ENCODE measurements around the gene KLC4.
"Not testable (repeated sequence)": the region's sequence is repeated elsewhere in the genome, so short reads cannot be mapped to it uniquely, and the experiment has no call there.

Gene KLC4

GRCh38 chr6:43037197-43037596 is 22.2 kb upstream of the KLC4 start:
- no peak for FAIRE-seq

GRCh38 chr6:43037706-43038105 is 21.7 kb upstream of the KLC4 start:
- no peak for FAIRE-seq

DNA sequence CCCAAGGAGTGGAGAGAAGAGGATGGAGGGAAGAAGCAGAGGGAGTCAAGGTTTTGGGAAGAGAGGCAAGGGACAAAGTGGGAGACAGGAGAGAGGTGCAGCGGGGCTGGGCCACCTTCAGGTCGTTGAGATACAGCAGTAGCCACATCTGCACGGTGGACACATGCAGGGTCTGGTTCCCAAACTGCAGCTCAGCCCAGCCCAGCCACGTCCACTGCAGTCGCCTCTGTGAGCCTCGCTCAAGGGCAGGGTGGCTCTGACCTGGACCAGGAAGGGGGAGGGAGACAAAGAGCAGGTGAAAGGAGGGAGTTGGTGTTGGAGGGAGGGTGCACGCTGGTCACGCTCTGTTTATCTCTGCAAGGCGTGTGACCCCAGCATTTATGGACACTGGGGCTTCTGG is 20.7 kb upstream of the KLC4 start:
- FAIRE-seq: no peak

GRCh38 chr6:43040542-43041257 is 18.7 kb upstream of the KLC4 start:
- FAIRE-seq: no peak

- not testable (repeated sequence) for FAIRE-seq
Observed at GRCh38 chr6:43041475-43041874, 18.0 kb upstream of the KLC4 start.

GRCh38 chr6:43043310-43043709 is 16.1 kb upstream of the KLC4 start:
- FAIRE-seq: no peak

DNA sequence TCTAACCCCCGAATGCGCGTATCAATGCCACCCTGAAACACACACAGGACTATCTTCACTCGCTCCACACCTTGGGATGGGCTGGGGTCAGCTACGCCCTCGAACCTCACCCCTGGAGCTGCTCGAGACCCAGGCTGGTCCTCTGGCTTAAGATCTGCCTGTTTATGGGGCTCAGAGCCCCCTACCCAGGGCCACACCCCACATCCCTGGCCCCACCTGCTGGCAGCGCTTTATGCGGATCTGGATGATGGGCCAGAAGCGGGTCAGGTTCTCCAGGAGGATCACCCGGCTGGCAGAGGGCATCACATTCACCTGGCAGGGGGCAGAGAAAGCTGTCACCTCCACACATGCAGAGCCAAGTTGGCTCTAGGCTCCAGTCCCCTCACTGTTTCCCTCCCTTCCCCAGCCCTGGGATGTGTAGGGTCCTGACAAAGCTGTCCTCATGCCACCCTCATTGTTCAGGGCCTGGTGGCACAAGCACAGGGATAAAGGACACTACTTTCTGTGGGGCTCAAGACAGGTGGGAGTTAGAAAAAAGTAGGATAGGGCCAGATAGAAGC is 14.0 kb upstream of the KLC4 start:
- no peak for FAIRE-seq

GRCh38 chr6:43047998-43048397 is 11.4 kb upstream of the KLC4 start:
- no peak for FAIRE-seq

GRCh38 chr6:43050981-43051380 is 8.4 kb upstream of the KLC4 start:
- FAIRE-seq: no peak

DNA sequence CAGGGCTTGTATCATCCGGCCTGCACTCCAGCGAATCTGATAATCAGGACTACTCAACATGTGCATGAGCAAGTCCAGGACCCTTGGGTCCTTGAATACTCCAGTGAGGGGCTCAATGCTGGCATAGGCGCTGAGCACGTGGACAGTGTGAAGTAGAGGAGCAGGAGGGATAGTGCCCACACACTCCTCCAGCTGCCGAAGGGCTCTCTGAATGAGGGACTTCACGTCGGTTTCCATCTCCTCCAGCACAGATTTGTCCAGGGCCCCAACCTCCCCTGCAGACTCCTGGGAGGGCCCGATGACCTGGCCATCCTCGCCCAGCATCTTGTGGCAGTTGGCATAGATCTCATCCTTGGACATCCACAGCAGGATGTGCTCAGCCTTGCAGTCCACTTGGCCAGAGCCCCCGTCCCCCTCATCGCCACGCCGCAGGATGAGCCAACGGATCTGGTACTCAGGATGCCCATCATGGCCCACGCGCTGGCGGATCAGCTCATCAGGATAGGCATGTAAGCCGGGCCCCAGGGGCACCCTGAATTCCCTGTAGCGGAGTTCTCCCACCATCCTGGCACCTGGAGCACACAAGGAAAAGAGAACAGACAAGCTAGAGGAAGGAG is 7.1 kb upstream of the KLC4 start:
- FAIRE-seq: no peak

DNA sequence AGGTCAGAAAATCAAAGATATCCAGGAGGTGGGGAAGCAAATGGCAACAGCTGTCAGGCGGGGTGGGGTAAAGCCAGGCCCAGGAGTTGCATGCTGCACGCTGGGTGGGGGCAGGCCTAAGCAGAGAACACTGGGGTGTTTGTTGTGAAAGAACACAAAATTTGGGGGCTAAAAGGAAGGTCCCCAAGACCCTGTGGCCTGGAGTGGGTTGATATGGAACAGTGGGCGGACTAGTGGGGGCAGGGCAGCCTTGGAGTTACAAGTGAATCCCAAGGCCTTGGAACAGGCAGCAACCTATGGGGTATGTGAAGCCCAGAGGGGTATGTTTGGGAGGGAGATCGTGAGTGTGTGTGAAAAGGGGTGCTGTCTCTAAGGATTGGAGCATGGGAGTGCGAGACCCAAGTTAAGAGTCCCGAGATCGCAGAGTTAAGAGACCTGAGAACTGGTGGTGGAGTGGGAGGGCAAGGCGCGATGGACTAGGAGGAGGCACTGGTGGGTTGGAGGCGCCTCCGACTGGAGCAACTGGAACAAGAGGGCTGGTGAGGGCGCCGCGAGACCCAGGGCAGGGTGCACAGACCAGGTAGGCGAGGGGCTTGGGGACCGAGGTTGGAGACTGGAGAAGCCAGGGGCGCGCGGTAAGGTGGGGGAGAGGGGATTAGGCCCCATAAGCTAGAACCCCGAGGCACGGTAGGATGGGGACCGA is 6.4 kb upstream of the KLC4 start:
- no peak for FAIRE-seq

- FAIRE-seq: peak; percentile 93
Observed at GRCh38 chr6:43053545-43054205, 5.8 kb upstream of the KLC4 start, which contains the start of gene CUL7. TSS of gene CUL7 (minus strand) at chr6:43053851. CDS start at chr6:43052788, 1,063 bp downstream.

- no peak for FAIRE-seq
Observed at GRCh38 chr6:43054206-43054943, 5.1 kb upstream of the KLC4 start.

DNA sequence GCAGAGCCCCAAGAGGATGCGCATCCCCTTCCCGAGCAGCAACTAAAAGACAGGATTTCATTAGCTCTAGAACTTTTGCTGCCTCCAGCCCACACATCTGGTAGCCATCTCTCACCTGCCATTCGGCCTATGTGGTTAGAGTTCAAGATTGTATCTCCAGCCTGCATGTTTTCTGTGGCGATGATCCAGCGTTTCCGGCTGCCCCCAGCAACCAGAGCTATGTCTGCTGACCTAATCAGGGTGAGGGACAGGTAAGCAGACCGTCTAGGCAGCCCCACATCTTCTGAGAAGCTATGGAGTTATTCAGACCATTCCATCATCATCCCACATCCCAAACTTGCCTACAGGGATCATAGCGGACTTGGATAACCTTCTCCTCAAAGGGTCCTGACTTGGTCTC is 3.5 kb upstream of the KLC4 start:
- FAIRE-seq: no peak

DNA sequence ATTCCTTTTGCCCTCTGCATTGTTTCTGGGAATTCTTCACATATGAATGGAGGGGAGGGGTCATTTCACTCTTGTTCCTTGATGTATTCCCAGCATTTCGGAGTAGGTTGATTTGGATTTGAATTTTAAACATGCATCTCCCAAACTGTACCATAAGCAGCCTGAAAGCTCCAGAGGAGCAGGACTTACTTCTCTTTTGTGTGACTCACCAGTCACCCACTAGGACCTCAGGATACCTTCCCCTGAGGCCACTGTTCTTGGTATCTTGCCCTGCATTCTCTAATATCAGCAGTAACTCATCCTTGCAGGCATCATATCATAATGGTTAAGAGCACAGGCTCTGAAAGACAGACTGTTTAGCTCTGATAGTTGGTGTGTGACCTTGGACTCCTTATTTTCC is 900 bp upstream of the KLC4 start:
- no peak for FAIRE-seq

DNA sequence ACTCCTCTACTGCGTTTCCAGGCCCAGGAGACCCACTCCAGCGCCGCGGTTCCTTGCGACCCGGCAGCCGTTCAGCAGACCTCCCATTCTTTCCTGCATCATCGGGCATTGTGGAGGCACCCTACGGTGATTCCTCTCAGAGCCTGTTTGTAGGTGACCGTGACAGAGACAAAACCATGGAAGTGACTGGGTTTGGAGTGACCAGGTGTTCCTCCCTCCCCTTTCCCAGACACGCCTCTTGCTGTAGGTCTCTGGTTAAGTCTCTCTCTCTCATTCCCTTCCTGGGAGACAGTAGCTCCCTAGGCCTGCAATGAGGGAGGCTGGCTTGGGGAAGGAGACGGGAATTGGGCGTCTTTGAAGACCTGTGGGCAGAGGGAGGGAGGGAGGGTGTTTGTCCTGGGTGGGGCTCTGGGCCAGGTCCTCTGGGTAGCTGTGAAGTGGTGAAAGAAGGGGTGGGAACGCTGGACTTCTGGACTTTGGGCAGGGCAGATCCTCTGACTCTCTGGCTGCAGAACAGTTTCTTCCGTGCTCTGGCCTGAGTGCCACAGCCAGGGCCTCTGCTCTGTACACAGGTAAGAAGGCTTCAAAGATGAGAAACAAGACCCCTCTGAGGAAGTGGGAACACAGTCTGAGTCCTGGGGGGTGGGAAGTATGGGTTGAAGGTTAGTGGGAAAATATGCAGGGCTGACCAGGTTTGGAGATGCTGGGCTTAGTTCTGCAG is 763 bp downstream of the KLC4 start:
- FAIRE-seq: no peak

DNA sequence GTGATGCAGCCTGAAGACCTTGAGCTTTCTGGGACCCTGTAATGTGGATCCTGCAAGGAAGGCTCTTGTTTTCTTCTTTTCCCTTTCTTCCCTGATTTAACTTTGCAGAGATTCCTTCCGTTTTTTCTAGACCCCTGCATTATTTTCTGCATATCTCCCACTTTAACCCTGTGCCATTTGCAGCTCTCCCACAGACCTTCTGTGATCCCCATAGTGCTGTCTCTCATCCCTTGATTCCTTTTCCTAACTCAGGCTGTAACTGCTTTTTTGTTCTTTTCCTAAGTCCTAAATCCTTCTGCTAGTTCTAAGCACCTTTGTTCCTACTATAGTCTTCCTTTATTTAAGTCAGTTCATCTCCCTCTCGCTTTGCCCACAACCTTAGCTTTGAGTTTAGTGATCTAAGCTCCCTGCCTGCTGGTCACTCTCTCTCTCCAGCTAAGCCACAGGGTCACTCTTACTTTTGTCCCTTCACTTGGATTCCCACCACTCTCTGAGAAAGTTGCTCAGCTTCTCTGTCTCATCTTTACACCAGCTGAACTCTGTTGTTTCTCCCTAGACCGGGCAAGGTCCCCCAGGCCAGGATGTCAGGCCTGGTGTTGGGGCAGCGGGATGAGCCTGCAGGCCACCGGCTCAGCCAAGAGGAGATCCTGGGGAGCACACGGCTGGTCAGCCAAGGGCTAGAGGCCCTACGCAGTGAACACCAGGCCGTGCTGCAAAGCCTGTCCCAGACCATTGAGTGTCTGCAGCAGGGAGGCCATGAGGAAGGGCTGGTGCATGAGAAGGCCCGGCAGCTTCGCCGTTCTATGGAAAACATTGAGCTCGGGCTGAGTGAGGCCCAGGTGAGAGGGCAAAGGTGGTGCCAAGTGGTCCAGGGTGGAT is 1.6 kb downstream of the KLC4 start:
- FAIRE-seq: no peak

GRCh38 chr6:43061861-43062260 is 2.4 kb downstream of the KLC4 start:
- FAIRE-seq: no peak

- FAIRE-seq: no peak
Observed at GRCh38 chr6:43062818-43063217, 3.4 kb downstream of the KLC4 start.

GRCh38 chr6:43070028-43070632 is 10.7 kb downstream of the KLC4 start:
- peak; percentile 92 for FAIRE-seq

Measured in A204.1 (cell line).